GM19438 (cell line): ENCODE data around the gene ST6GALNAC3.
"Not testable (repeated sequence)": the region's sequence is repeated elsewhere in the genome, so short reads cannot be mapped to it uniquely, and the experiment has no call there.

Source experiments
- ATAC-seq: cut with Tn5 transposase; IDR thresholded peaks from one replicate; pipeline ENCODE4 v1.9.1; 2021; ENCODE audit warnings: low read depth; ENCODE audit not compliant: unreplicated experiment

Gene ST6GALNAC3

DNA sequence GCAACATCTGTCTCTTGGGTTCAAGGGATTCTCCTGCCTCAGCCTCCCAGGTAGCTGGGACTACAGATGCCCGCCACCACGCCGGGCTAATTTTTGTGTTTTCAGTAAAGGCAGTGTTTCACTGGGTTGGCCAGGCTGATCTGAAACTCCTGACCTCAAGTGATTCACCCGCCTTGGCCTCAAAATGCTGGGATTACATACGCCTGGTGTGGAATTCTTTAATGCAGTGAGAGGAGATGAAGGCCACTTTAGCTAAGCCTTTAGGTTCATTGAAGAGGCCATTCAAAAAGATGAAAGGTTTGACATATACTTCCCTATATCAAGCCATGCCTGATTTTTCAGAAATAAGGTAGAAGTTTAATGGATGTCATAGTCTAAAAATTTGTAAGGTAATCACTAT lies 162.7 kb downstream of the ST6GALNAC3 start:
- no peak for ATAC-seq

DNA sequence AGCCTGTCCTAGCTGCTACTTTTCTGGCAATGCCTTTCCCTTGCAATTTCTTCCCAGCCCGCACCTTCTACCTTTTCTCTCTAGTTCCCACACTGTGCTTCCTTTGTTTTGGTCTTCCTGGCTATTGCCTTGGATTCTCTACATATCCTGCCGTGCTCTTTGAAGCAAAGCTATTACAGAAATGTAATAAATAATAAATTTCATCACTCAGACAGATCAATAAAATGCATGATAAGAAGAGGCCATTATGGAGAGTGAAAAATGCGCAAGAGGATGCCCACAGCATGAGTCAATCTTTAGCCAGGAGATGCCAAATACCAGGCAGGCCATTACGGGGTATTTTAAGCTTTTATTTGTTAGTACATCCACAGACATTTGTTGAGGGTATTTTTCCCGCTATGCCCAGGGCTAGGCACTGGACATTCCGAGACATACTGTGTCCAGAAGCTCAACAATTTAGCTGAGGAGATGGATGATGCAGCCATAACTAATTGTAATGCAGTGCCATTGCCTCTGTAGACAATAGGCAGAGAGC lies 163.6 kb downstream of the ST6GALNAC3 start:
- no peak for ATAC-seq

DNA sequence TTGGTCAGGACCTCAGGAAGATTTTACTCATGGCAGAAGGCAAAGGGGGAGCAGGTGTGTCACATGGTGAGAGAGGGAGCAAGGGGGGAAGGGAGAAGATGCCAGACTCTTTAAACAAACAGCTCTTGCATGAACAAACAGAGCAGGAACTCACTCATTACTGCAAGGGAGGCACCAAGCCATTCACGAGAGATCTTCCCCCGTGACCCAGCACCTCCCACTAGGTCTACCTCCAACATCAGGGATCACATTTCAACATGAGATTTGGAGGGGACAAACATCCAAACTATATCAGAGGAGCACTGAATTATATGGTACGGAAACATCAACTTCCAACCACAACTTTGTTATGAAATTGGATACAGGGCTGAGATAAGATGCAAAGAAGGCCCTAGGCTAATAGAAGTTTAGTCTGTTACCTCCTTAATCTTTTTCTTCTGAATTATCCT lies 164.9 kb downstream of the ST6GALNAC3 start:
- ATAC-seq, result no peak

DNA sequence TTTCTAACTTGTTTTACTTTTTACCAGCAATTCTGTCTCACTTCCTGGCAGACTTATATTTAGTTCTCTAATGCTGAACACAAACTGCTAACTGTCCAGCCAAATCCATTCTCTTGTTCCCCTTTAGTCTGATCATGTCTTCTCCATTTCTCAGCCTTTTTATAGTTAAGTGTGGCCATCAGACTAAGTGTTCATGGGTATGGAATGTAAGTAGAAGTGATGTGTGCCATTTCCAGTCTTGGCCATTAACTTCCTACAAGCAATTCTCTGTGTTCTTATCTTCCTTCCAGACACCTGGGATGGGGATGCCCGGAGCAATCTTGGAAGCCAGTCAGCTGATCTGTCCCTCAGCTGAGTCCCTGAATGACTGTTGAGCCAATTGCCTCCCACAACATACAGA lies 165.8 kb downstream of the ST6GALNAC3 start:
- ATAC-seq, result no peak

DNA sequence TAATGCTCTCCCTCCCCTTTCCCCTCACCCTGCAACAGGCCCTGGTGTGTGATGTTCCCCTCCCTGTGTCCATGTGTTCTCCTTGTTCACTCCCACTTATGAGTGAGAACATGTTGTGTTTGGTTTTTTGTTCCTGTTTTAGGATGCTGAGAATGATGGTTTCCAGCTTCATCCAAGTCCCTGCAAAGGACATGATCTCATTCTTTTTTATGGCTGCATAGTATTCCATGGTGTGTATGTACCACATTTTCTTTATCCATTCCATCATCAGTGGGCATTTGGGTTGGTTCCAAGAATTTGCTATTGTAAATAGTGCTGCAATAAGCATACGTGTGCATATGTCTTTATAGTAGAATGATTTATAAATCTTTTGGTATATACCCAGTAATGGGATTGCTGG lies 168.0 kb downstream of the ST6GALNAC3 start:
- not testable (repeated sequence) for ATAC-seq

DNA sequence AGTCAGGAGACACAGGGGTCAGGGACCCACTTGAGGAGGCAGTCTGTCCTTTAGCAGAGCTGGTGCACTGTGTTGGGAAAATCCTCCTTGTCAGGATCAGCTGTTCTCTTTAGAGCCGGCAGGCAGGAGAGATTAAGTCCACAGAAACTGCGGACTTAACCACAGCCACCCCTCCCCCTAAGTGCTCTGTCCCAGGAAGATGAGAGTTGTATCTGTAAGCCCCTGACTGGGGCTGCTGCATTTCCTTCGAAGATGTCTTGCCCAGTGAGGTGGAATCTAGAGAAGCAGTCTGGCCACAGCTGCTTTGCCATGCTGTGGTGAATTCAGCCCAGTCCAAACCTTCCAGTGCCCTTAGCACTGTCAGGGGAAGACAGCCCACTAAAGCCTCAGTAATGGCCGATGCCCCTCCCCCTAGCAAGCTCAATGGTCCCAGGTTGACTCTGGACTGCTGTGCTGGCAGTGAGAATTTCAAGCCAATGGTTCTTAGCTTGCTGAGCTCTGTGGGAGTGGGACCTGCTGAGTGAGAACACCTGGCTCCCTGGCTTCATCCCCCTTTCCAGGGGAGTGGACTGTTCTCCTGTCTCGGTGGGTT lies 172.8 kb downstream of the ST6GALNAC3 start:
- no peak for ATAC-seq

DNA sequence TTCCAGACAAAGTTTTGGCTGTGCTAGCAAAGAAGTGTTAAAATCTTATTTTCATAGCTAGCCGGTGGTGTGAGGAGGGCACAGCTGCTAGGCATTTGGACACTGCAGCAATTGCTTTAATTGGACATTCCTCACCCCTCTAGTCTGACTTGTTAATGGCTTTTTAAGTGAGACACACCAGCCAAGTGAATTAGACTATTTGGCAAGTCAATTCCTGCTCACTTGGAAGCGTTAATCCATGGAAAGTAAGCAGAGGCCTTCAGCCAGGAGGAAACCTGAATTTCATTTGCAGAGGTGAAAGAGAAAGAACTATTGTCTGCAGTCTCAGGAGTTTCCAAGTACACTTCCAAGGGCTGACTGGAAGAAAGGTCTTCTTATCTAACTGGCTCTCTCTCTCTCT lies 175.7 kb downstream of the ST6GALNAC3 start:
- ATAC-seq, result no peak

DNA sequence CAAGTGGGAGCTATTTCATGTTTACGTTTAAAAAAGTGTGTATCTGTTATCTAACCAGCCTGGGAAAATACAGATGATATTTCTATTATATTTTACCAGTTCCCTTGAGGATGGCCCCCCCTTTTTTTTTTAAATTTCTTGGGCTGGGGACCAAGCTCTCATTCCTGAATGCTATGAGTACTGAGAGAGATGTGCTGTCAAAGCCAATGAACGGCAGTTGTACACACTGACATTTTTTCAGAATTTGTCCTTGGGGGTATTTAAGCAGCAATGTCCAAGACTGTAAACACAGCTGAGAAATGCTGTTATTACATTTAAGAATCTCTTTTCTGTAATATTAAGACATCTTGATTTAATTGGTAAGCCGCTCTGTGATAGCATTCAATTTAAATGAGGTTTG lies 177.9 kb downstream of the ST6GALNAC3 start:
- ATAC-seq, result no peak

DNA sequence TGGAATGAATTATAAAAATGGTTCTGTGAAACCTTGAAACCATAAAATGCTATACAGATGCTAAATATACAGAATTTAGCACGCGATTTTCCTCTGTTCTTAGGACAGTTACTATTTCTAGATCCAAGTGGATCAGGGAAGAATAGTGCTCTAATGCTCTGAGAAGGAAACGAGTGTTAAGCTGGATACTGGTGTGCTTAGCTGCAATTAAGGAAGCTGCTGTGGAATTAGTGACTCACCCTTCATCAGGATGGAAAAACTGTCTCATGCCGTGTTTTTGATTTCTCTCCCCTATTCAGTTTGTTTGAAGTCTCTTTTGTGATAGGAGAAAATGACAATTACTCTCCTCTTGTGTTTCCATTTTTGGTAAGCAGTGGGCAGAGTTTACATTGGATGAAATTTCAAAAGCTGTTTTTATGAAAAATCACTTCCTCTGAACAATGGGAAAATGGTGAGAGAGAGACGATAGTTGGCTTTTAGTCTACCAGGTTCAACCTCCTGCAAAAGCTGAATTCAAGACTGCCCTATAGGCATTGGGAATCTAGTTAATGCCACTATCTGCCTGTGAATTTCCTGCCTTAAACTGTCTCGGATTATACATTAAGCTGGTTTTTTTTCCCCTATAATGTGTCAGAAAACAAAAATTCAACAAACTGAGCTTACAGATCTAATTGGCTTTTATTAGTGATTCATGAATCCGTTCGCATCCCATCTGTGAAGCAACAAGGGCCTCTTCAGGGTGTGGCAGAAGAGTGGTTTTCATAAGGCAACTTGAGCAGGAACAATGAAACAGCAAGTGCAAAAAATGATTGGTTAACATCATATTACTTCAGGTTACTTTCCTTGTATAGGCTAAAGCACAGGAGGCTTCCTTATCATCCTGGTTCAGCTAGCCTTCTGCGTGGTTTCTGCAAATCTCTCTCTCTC lies 179.8 kb downstream of the ST6GALNAC3 start:
- no peak for ATAC-seq

DNA sequence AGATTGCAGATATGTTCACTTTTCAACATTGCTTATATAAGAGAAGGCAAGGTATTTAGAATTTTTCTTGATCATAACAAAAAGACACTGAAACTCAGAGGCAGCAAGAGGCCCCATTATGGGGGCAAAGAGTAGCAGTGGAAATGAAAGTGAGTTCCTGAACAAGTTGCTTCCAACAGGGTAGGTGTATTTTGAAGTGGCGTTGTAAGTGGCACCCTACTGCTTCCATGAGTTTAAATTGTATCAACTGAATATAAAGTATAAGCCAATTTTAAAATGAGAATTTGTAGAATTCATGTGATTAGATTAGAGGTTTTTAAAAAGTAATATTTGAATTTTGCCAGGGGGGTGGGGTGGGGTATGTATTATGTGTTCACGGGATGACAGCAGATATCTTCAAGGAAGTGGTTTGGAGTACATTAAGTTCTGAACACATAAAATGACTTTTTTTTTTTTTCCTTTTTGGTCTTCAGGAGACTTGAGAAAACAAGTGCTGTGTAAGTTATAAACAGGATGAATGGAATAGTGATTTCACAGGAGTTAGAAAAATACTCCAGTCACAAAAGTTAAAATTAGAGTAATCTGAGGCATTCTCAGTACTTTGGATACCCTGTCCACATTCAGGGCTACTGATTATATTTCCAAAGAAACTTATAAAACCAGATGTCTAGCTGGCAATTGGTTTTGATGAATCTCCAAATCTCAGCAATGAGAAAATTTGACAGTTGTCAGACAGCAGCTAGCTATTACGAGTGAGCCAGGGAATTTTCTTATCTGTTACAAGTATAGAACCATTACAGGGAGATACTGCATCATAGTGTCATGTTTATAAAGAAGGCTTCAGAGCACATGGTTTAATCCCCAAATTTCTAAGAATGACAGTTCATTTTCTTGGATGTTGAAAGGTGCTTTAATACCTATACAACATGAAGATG lies 182.0 kb downstream of the ST6GALNAC3 start:
- no peak for ATAC-seq

DNA sequence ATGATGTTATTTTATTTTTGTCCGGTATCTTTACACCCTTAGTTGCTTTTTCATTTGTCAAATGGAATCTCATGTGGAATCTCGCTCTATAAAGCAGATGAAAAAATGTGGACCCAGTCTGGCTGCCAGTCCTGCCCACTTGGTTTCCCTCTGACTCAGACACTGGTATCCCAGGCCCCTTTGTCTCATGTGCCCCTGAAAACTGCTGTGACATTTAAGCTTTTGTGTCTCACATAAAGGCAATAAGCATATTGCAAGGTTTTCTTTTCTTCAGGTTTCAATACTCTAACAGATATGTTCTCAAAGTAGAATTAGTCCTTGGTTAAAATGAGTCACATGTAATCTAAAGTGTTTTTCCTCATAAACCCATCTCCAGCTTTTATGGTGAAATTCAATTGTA lies 183.3 kb downstream of the ST6GALNAC3 start:
- ATAC-seq, result no peak

DNA sequence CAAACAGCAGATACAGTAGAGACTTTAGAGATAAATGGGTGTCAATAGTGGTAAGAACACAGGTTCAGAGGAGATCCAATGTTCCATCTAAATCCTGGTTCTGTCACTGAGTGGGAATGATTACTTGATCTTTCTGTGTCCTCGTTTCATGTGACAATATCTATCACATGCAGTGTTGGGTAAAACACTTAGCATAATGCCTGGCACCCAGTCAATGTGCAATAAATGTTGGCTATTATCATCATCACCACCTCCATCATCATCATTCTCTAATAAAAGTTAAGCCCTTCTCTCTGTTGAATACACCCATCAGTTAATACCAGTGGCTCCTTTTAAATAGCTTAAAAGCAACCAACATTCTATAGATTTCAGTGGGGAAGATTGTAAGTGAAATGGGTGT lies 184.7 kb downstream of the ST6GALNAC3 start:
- no peak for ATAC-seq

DNA sequence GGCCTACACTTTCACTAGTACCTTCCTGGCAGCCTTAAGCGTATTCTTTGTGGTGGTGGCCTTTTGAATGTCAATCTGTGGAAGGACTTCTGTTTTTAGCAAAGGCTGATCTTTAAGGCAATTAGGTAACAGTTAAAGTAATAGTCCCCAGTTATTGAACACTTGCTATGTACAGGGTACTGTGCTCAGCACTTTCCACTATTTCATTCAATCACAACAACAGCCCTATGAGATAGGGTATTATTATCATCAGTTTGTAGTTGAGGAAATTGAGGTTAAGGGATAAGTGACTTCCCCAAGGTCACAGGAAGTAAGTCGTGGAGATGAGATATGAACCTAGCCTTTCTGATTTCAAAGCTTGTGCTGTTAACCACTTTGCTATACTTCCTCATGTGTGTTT lies 185.7 kb downstream of the ST6GALNAC3 start:
- no peak for ATAC-seq

DNA sequence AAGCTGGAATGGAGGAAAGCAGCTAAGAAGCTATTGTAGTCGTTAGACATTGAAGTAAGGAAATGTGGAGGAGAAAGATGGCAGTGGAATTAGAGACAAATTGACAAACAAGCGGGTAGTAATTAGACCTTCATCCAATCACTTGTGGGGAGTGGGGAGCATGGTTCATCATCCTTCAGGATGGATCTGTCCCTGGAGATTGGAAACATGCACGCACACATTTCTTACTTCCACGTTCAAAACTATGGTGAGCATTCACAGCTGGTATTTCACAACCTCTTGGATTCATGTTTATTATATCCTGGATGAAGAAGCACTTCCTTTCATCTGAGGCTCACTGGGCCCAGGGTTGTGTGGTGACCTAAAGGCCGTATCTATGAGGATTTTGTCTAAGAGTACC lies 188.1 kb downstream of the ST6GALNAC3 start:
- ATAC-seq, result no peak

DNA sequence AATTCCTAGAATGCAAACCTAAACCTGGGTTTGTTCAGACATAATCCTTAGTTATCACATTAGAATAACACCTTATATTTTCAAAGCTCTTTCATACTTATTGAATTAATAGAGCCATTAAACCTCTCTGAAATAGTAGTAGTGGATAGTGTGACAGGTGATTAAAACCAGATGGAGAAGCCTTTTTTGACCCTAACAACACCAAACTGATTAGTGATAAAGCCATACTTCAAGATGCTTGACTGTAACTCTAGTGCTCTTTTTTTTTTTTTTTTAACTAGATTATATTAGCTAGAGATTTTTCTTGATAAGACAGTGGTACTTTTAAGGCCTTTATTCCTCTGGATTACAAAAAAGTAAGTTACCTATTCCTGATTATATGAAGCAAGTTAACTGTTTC lies 190.1 kb downstream of the ST6GALNAC3 start:
- ATAC-seq, result no peak

DNA sequence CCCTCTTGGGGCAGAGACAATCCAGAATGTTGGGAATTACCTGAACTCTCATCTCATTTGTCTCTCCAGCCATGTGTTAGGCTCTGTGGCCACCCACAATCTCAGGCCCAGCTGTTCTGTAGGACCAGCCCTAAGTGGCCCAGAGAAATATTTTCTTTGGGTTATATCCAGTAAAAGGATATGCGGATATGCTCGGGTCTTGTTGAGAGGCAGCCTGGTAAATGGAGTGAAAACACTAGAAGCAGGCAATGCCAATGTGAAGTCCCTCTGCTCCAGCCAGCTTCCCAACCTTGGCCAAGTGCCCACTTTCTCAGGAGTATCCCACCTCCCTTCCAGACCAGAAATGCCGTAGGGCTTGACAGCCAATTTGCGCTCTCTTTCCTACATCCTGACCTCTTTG lies 192.2 kb downstream of the ST6GALNAC3 start:
- no peak for ATAC-seq

DNA sequence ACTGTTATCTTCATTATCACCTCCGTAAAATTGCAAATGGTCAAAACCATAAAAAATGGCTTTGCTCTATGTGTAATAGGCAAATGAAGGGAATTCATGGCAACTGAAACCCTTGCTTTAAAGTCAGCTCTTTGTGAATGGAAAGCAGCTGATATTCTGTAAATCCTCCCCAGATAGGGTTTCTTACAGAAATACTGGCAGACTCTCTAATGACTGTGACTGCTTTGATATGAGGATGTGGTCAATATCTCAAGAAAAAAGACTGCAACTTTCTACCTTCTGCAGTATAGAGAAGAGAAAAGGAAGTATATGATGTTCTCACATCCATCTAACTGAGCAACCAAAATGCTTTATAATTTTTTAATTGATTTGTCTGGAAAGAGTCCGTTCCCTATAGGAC lies 193.1 kb downstream of the ST6GALNAC3 start:
- no peak for ATAC-seq

DNA sequence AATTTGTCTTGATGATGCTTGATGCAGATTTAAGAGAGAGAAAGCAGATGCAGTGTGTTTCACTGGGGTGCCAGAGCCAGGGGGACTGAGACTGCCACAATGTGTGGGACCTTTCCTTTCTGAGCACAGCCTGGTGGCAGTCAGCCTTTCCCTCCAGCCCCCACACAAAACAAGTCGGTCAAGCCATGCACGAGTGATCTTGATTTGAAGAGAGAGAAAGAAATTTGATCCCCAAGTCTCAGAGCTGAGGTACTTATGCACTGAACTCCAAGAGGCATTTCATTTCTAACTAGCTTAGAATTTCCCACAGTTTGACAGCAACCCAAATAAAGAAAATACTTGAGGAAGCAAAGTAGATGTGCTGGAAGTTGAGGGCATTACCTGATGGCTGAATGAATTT lies 193.8 kb downstream of the ST6GALNAC3 start:
- no peak for ATAC-seq

DNA sequence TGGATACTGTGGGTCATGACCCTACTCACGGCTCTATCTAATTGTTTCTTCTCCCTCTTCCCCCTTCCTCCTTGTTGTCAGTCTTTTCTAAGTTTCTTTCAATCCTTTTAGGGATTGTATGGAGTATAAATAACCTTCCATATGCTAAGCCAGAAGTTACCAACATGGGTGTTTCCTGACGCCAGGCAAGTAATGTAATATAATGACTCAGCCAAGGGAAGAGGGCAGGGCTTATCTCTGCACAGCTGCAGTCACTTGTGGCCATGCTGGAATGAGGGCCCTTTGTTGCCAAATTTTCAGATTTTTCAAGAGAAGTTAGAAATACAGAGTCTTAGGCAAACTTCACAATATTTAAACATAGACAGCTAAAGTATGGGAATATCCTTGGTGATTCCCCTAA lies 194.6 kb downstream of the ST6GALNAC3 start:
- no peak for ATAC-seq

DNA sequence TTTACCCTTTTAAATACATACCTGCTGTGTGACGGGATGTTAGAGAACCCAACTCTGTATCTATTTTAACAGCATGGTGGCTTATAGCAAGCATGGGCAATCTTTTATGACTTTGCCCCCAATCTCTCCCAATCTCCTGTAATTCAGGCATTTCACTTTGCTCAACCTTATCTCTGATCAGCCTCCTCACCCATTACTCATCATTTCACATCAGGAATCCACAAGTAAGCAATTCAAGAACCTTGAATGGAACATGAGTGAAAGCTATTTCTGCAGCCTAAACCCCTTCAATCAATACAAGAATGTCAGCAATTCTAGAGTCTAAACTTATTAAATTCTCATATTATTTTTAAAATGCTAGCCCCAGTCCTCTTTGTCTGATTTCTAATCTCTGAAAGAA lies 199.8 kb downstream of the ST6GALNAC3 start:
- ATAC-seq, result no peak

DNA sequence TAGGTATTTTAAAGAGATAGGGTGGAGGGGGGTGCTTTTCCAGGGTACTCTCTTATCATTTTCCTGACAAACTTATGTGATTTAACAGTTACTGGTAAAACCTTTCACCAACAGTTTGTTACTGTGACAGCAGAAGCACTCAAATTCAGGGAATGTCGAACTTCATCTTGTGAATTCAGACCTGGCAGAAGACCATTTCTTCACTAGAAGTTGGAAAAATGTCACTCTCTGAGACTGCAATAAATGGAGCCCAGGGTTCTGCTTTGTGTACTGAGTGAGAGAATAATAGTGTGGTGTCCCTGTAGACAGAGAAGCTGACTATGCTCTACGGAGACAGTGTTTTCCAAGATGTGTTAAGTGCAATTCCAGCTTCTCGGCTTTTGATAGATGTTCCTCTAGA lies 200.2 kb downstream of the ST6GALNAC3 start:
- ATAC-seq, result no peak
